IMR-90 (cell line): ENCODE measurements around the gene ADARB2.

Source experiments
- BHLHE40 ChIP-seq: fragments of 150-350 bp; IDR thresholded peaks from 2 replicates; pipeline ENCODE4 v1.6.1; 2016; ENCODE audit warnings: mild to moderate bottlenecking, low read depth, low read length
- CEBPB ChIP-seq: IDR thresholded peaks from 2 replicates; pipeline ENCODE4 v1.6.1; 2012; ENCODE audit warnings: low read depth, low read length, improper control_type of control experiment
- CHD1 ChIP-seq: IDR thresholded peaks from 2 replicates; pipeline ENCODE4 v1.6.1; 2012; ENCODE audit warnings: low read depth, low read length, improper control_type of control experiment
- CTCF ChIP-seq: conservative IDR thresholded peaks from 2 replicates; pipeline ENCODE4 v1.5.1; 2012; ENCODE audit warnings: mild to moderate bottlenecking, low read depth, low read length, improper control_type of control experiment
- MAZ ChIP-seq: IDR thresholded peaks from 2 replicates; pipeline ENCODE4 v1.6.1; 2012; ENCODE audit warnings: low read depth, mild to moderate bottlenecking, low read length, improper control_type of control experiment, moderate library complexity, borderline replicate concordance
- POLR2A ChIP-seq: IDR thresholded peaks from 2 replicates; pipeline ENCODE4 v1.6.1; 2012; ENCODE audit warnings: mild to moderate bottlenecking, low read depth, low read length
- RAD21 ChIP-seq: IDR thresholded peaks from 2 replicates; pipeline ENCODE4 v1.6.1; 2012; ENCODE audit warnings: low read length, improper control_type of control experiment
- RCOR1 ChIP-seq: IDR thresholded peaks from 2 replicates; pipeline ENCODE4 v1.6.1; 2012; ENCODE audit warnings: mild to moderate bottlenecking, low read length, improper control_type of control experiment; ENCODE audit not compliant: insufficient replicate concordance
- RFX5 ChIP-seq: IDR thresholded peaks from 2 replicates; pipeline ENCODE4 v1.8.0; 2012; ENCODE audit warnings: low read depth, mild to moderate bottlenecking, low read length, moderate library complexity
- SMC3 ChIP-seq: fragments of 150-350 bp; IDR thresholded peaks from 2 replicates; pipeline ENCODE4 v1.6.1; 2016; ENCODE audit warnings: low read depth, mild to moderate bottlenecking, antibody characterized with exemption, low read length, moderate library complexity
- TF ChIP-seq, protein P1 (sequence below): fragments of 150-350 bp; IDR thresholded peaks from 2 replicates; pipeline ENCODE4 v1.6.1; 2017; ENCODE audit warnings: mild to moderate bottlenecking, antibody characterized with exemption, low read length, low read depth

DNA sequence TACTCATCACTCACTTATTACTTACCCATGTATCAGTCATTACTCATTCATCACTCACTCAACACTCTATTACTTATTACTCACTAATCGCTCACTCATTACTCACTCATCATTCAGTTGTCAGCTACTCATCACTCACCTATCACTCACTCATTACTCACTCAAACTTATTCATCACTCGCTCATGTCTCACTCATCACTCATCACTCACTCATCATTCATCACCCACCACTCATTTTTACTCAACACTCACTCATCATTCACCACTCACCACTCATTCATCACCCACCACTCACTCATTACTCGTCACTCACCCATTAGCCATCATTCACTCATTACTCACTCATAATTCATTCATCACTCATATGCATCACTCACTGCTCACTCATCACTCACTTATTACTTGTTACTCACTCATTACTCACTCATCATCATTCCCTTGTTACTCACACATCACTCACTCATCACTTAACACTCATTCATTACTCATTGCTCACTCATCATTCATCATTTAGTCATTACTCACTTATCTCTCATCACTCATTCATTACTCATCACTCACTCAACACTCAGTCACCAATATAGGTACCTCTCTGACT is 237.9 kb downstream of the ADARB2 start:
- TF ChIP-seq CTCF (no peak), RAD21 (no peak), BHLHE40 (no peak), MAZ (no peak), POLR2A (no peak), RFX5 (no peak), CHD1 (no peak), SMC3 (no peak), RCOR1 (no peak), CEBPB (no peak)
- TF ChIP-seq, protein P1, sequence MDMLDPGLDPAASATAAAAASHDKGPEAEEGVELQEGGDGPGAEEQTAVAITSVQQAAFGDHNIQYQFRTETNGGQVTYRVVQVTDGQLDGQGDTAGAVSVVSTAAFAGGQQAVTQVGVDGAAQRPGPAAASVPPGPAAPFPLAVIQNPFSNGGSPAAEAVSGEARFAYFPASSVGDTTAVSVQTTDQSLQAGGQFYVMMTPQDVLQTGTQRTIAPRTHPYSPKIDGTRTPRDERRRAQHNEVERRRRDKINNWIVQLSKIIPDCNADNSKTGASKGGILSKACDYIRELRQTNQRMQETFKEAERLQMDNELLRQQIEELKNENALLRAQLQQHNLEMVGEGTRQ: no peak
